Endodermal cell (in vitro differentiated cells): ENCODE results near the gene MRO. TPM values are rescaled to one million over a fixed set of nuclear protein-coding genes. Genes with fewer than 3 reads are reported as not detected.
"Not testable (repeated sequence)": the region's sequence is repeated elsewhere in the genome, so short reads cannot be mapped to it uniquely, and the experiment has no call there.

ENCODE experiments used
- DNase-seq: peaks from one replicate; pipeline ENCODE4 v3.0.0-alpha.2; 2017
- H3K27ac ChIP-seq: 2 replicates; pipeline ENCODE4 v1.5.1; 2013; ENCODE audit warnings: mild to moderate bottlenecking, low read depth, low read length, moderate library complexity
- H3K27me3 ChIP-seq: 2 replicates; pipeline ENCODE4 v1.6.1; 2013; ENCODE audit warnings: mild to moderate bottlenecking, low read length, moderate library complexity; ENCODE audit not compliant: insufficient read depth, control insufficient read depth, poor library complexity, severe bottlenecking
- H3K36me3 ChIP-seq: 2 replicates; pipeline ENCODE4 v1.7.0; 2013; ENCODE audit warnings: mild to moderate bottlenecking, low read length, moderate library complexity; ENCODE audit not compliant: control insufficient read depth, insufficient read depth
- H3K4me1 ChIP-seq: one replicate; pipeline ENCODE4 v1.7.0; 2013; ENCODE audit warnings: low read length; ENCODE audit not compliant: control insufficient read depth, insufficient read depth
- H3K4me3 ChIP-seq: 2 replicates; pipeline ENCODE4 v1.5.1; 2013; ENCODE audit warnings: mild to moderate bottlenecking, low read length, moderate library complexity
- H3K9ac ChIP-seq: 2 replicates; pipeline ENCODE4 v1.6.1; 2013; ENCODE audit warnings: mild to moderate bottlenecking, low read length, moderate library complexity; ENCODE audit not compliant: poor library complexity, severe bottlenecking; ENCODE audit errors: extremely low read depth
- H3K9me3 ChIP-seq: 2 replicates; pipeline ENCODE4 v1.6.1; 2013; ENCODE audit warnings: mild to moderate bottlenecking, low read length, moderate library complexity; ENCODE audit not compliant: control insufficient read depth
- H3K27ac Mint-ChIP-seq: 2 replicates; pipeline ENCODE4 v1.8.0; 2020; ENCODE audit warnings: mixed read lengths
- H3K27me3 Mint-ChIP-seq: 2 replicates; pipeline ENCODE4 v1.8.0; 2021; ENCODE audit warnings: mild to moderate bottlenecking, mixed read lengths; ENCODE audit not compliant: insufficient read depth
- H3K36me3 Mint-ChIP-seq: 2 replicates; pipeline ENCODE4 v1.8.0; 2020; ENCODE audit warnings: low read depth, mixed read lengths
- H3K4me1 Mint-ChIP-seq: 2 replicates; pipeline ENCODE4 v1.8.0; 2020; ENCODE audit warnings: mixed read lengths
- H3K4me3 Mint-ChIP-seq: 2 replicates; pipeline ENCODE4 v1.8.0; 2020; ENCODE audit warnings: mild to moderate bottlenecking, moderate library complexity, mixed read lengths
- H3K9me3 Mint-ChIP-seq: 2 replicates; pipeline ENCODE4 v1.8.0; 2020; ENCODE audit warnings: mild to moderate bottlenecking, mixed read lengths
- CTCF ChIP-seq: fragments of 200-600 bp; sonication (generic); conservative IDR thresholded peaks from 2 replicates; pipeline ENCODE4 v1.5.0; 2021; ENCODE audit warnings: antibody characterized with exemption, mild to moderate bottlenecking
- WGBS, 2 experiments: methylation state at CpG; one replicate each; pipeline versions ENCODE4 v1.1.5 to v1.1.7; 2013; ENCODE audit warnings: missing lambda C conversion rate in 2 of 2, mixed read lengths in 1 of 2; ENCODE audit not compliant: insufficient coverage in 1 of 2, insufficient read length in 1 of 2; 5-methylcytosine and 5-hydroxymethylcytosine counted together
- total RNA-seq, 2 donors: library from RNA; stranded (reverse); fragmentation: NEBNext Ultra II Directional in 1 of 2; extraction: Animal tissue kit (Norgen Biotek cat#: 25700) in 1 of 2; gene quantifications; 2 replicates in 1 of 2; 3 replicates in 1 of 2; pipeline ENCODE4 v1.2.1, GENCODE V29; 2021

MRO gene
- total RNA-seq, 2 donors from 2014 or later = 0.35 to 0.55 TPM

DNA sequence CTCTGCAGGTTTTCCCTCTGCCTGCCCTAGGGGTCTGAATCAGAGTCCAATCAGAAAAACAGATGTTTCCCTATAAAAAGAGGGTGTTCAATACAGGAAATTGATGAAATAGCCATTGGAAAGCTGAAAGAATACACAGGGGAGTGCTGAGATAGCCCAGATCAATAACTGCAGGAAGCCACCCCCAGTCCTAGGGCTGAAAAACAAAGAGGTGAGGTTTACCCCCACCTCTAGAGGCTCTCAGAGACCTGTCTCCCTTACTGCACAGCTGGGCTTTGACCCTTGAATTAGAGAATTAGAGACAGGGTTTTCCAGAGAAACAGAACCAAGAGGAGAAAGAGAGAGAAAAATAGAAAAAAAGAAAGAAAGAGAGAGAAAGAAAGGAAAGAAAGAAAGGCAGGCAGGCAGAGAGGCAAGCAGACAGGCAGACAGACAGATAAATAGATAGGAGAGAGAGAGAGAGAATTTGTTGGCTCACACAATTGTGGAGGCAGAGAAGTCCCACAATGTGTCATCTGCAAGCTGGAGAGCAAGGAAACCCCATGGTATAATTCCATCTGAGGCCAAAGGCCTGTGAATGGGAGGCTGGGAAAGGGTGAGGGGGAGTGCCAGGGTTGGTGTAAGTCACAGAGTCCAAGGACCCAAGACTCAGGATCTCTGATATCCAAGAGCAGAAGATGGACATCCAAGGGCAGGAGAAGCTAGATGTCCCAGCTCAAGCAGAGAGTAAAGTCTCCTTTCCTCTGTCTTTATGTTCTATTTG, 40.2 kb upstream of the MRO start:
- Histone ChIP-seq H3K27ac (no peak overlapping the region), H3K4me3 (no peak overlapping the region), H3K9ac (no peak overlapping the region), H3K9me3 (no peaks in the 10 kb centered on the region), H3K27me3 (no peaks in the 10 kb centered on the region), H3K36me3 (no peaks in the 10 kb centered on the region), H3K4me1 (no peaks in the 10 kb centered on the region)
- no peak for DNase-seq
- peaks cover 7% of the 10 kb centered on the region for H3K4me1 Mint-ChIP-seq
- no peak overlapping the region for H3K27ac Mint-ChIP-seq
- H3K4me3 Mint-ChIP-seq = no peak overlapping the region
- H3K9me3 Mint-ChIP-seq = no peaks in the 10 kb centered on the region
- H3K36me3 Mint-ChIP-seq = no peaks in the 10 kb centered on the region
- H3K27me3 Mint-ChIP-seq = no peaks in the 10 kb centered on the region
- TF ChIP-seq CTCF = no peak

GRCh38 chr18:50857694-50858093, 37.9 kb upstream of the MRO start:
- no peak overlapping the region for H3K4me3 Mint-ChIP-seq
- no peak for DNase-seq
- TF ChIP-seq CTCF = peak; percentile 50
- no peak overlapping the region for H3K27ac ChIP-seq
- whole genome bisulfite sequencing, 2 experiments = 85 to 97% methylated on average over 3 of the region's 3 CpGs
- H3K36me3 Mint-ChIP-seq = no peaks in the 10 kb centered on the region
- H3K27ac Mint-ChIP-seq = no peak overlapping the region
- H3K27me3 ChIP-seq = no peaks in the 10 kb centered on the region
- no peaks in the 10 kb centered on the region for H3K4me1 ChIP-seq
- no peak overlapping the region for H3K4me3 ChIP-seq
- H3K9ac ChIP-seq = no peak overlapping the region
- H3K27me3 Mint-ChIP-seq = no peaks in the 10 kb centered on the region
- no peaks in the 10 kb centered on the region for H3K9me3 ChIP-seq
- H3K9me3 Mint-ChIP-seq = peaks cover 6% of the 10 kb centered on the region
- H3K36me3 ChIP-seq = no peaks in the 10 kb centered on the region
- H3K4me1 Mint-ChIP-seq = peaks cover 7% of the 10 kb centered on the region

GRCh38 chr18:50857166-50857565, 37.4 kb upstream of the MRO start:
- H3K27ac Mint-ChIP-seq, H3K9me3 Mint-ChIP-seq, H3K27me3 ChIP-seq, H3K4me1 Mint-ChIP-seq, H3K27ac ChIP-seq, H3K9me3 ChIP-seq, DNase-seq, H3K4me3 ChIP-seq, H3K36me3 Mint-ChIP-seq, H3K27me3 Mint-ChIP-seq, H3K36me3 ChIP-seq, H3K9ac ChIP-seq, H3K4me3 Mint-ChIP-seq, H3K4me1 ChIP-seq: not testable (repeated sequence)
- WGBS, 2 experiments = 78 to 81% methylated on average over 4 to 5 of the region's 5 CpGs
